Left renal pelvis (tissue), 4 donors: ENCODE results near the gene NACC1. TPM values are rescaled to one million over a fixed set of nuclear protein-coding genes. Genes with fewer than 3 reads are reported as not detected.
"Not testable (repeated sequence)": the region's sequence is repeated elsewhere in the genome, so short reads cannot be mapped to it uniquely, and the experiment has no call there.

Source experiments
- DNase-seq, 4 donors: peaks; one replicate each; pipeline ENCODE4 v3.0.0-alpha.2; 2013; ENCODE audit warnings: low read depth in 4 of 4, low spot score in 3 of 4
- polyA plus RNA-seq, 4 donors: library from polyadenylated mRNA; unstranded; fragments of 120-200 nt; gene quantifications; one replicate each; pipeline ENCODE4 v1.2.1, GENCODE V29; 2013; ENCODE audit not compliant: insufficient read length in 4 of 4

NACC1 gene
- polyA plus RNA-seq, 4 donors: 12.7 to 33.2 (median 22.0) TPM

DNA sequence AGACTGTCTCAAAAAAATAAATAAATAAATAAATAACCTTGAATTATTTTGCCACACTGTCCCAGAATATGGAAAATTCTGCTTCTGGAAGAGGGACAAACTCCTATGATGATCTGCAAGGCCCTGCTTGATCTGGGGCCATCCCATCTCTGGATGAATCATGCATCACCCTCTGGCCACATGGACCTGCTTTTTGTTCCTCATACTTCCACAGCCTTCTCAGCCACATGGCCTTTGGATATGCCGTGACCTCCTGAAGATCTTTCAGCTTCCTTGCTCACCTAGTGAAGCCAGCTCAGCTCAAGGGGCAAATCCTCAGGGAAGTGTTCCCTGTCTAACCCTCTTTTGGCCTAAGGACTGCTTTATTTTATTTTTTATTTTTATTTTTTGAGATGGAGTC, 42.5 kb downstream of the NACC1 start:
- DNase-seq: no peak

DNA sequence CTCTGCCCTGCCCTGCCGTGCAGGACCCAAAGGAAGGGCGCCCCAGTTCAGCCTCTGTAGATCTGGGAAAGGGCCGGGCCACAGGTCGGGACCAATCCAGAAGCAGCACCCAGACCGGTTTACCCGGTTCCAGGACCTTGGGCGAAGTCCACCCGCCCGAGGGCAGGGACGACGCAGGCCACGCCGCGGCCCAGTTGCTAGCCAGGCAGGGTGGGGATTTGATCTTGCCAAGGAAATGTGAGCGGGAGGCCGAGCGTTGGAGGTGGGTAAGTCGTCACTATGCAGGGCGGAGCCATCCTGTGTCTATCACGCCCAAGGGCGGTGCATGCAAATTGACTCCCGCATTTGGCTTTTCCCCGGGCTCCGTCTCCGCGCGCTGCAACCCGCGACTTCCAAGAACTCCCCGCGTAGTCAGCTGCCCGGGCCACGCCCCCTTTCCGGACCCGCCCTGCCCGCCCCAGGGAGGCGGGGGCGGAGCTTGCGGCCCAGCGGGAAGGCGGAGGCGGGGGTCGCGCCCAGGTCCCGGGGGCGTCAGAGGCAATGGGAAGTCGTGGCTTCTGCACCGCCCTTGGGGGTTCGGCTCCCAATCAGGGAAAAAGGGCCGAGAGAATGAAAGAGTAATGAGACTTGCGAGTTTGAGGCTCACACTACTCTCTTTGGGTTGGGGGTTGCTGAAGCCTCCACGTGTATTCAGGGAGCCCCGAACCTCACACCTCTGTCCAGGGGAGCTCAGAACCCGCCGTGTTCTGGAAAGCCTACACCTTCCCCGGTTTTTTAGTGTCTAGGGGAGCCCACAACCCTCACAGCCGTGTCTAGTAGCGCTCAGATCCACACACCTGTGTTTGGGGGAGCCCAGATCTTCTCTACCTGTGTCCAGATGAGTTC, 44.9 kb downstream of the NACC1 start:
- peak in 3 of 4 donors; percentile 92 to 94 (median 93) for DNase-seq

DNA sequence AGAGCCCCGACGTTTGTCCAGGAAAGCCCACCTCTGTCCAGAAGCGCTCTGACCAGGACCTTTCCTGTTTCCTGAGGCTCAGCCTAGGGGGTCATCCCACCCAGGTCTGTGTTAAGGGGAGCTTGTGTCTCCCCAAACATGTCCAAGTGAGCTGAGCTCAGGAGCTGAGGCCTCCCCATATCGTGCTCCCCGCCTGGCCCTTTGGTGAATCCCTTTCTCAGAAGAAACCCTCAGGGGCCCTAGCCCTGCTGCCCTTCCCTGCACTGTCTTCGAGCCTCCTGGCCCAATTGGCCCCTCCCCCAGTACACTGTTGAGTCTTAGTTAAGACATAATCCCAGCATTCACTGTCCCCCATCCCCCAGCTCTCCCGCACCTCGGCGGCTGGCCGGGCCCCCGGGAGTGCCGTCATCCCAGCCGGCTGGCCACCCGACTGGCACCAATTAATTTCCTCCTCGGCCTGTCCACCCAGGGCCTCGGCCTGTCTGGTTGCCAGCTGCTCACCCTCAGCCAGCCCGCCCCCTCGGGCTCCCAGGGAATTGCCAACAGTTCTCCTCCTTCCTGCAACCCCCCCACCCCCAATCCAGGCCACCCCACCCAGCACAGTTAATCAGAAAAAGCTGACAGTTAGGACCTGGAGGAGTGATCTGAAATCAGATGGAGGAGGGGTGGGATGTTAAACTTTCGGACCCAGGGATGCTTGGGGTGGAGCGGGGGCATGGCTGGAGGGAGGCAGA, 45.7 kb downstream of the NACC1 start:
- peak in 1 of 4 donors; percentile 76 for DNase-seq

DNA sequence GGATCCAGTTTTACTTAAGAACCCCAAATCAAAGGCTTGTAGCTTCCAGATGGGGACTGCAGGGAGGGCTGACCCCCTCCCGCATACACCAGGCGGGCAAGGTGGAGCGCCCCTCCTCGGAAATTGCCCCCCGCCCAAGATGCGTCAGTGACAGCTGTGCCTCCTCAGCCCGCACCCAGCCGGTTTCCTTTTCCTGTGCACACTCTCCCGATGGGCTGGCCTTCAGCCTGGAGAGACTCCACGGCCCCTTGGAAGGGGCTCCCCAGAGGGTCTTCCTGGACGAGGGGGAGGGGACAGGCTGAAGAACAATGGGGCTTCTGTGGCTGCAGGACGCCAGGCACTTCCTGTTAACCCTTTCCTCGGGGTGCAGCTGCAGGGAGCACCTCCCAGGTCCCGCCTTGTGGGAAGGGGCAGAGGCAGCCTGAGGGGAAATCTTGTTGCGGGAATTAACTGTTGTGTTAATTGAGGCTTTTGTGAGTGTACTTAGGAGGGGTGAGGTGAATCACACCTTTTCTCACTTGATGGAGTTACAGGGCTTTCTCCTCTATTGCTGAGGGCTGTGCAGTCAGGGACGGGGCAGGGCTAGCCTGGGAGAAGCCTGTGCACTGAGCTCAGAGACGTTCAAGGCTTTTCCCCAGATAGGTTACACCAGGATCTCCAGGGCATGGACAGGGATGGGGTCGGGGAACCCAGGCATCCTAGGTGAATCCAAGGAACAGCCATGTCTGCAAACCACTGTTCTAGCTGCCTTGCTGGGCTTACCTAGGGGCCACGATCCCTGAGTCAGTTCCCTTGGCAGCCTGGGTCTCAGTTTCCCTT, 46.5 kb downstream of the NACC1 start:
- peak in 1 of 4 donors; percentile 81 for DNase-seq

DNA sequence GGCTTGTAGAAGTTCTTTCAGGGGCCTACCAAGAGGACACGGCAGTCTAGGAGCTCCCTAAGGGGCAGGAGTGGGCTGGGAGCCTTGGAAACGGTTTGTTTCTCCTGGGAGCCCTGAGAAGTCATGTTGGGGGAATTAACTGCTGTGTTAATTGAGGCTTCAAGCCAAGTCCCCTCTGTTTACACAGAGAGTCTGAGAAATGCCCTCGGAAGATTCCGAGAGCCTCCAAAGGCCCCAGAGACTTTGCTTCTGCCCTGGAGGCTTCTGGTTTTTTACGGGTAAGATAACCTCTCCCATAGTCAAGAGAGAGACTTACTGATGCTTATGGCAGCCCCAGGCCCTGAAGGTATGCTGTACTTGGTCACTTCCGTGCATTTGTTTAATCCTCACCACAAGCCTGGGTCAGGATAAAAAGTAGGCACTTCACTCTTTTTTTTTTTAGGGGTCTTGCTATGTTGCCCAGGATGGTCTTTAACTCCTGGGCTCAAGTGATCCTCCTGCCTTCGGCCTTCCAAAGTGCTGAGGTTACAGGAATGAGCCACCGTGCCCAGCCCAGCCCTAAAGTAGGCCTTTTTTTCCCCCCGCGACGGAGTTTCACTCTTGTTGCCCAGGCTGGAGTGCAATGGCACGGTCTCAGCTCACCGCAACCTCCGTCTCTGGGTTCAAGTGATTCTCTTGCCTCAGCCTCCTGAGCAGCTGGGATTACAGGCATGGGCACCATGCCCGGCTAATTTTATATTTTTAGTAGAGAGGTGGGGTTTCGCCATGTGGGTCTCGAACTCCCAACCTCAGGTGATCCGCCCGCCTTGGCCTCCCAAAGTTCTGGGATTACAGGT, 47.3 kb downstream of the NACC1 start:
- DNase-seq: no peak

DNA sequence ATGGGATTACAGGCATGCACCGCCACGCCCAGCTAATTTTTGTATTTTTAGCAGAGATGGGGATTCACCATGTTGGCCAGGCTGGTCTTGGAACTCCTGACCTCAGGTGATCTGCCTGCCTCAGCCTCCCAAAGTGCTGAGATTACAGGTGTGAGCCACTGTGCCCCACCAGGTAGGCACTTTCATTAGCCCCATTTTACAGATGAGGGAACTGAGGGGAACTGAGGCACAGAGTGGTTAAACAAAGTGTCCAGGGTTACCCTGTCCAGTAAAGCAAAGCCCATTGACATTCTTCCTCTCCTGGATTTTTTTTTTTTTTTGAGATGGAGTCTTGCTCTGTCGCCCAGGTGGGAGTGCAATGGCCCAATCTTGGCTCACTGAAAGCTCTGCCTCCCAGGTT, 48.1 kb downstream of the NACC1 start:
- DNase-seq: not testable (repeated sequence)

DNA sequence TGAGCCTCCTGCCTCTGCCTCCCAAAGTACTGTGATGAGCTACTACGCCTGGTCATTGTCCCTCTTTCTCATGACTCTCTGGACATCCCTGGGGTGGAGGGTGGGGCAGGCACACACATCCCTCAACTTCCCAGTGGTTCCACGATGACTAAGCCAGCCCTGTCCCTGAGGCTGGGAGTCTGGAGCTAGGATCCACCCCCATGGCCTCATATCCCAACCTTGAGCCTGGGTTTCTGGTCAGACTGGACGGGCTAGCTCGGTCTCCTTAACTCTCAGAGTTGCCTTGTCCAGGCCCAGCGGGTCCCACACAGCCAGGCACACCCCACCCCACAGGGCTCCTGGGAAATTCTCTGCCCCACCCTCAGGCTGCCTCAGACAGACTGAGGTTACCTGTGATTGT, 51.7 kb downstream of the NACC1 start:
- DNase-seq: no peak

DNA sequence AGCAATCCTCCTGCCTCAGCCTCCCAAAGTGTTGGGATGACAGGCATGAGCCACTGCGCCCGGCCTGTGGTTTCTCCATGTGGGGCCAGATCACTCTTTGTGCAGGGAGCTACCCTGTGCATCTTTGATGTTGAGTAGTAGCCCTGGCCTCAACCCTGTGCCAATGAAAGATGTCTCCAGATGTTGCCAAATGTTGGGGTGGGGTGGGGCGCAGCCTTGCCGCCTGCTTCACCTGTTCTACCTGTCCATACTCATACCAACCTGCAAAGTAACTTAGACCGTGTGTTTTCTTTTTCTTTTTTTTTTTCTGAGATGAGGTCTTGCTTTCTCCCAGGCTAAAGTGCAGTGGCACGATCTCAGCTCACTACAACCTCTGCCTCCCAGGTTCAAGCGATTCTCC, 53.1 kb downstream of the NACC1 start:
- no peak for DNase-seq

DNA sequence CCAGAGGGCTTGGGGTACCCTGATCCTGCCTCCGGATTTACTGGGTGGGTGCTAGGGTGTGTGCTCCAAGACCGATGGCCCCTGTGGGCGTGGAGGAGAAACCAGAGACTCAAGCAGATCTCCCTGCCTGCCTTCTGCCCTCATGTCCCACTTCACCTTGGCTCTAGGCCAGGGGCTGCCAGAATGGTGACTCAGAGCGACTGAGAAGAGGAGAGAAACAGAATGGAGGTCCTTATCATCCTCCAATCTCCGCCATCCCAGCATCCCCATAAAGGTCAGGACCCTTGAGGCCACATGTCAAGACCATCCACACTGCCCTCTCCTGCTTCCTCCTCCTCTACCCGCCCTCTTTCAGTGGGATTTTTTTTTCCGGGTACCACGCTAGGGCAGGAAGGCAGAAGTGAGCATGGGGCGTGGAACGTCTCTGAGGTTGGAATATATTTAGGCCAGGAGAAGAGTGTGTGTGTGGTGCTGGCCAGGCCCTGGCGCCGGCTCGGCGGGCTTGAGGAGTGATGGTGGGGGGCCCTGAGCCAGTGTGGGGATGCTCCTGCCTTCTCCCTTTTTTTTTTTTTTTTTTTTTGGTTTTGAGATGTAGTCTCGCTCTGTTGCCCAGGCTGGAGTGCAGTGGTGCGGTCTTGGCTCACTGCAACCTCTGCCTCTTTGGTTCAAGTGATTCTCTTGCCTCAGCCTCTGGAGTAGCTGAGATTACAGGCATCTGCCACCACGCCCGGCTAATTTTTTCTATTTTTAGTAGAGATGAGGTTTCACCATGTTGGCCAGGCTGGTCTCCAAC, 54.5 kb downstream of the NACC1 start:
- DNase-seq: no peak

DNA sequence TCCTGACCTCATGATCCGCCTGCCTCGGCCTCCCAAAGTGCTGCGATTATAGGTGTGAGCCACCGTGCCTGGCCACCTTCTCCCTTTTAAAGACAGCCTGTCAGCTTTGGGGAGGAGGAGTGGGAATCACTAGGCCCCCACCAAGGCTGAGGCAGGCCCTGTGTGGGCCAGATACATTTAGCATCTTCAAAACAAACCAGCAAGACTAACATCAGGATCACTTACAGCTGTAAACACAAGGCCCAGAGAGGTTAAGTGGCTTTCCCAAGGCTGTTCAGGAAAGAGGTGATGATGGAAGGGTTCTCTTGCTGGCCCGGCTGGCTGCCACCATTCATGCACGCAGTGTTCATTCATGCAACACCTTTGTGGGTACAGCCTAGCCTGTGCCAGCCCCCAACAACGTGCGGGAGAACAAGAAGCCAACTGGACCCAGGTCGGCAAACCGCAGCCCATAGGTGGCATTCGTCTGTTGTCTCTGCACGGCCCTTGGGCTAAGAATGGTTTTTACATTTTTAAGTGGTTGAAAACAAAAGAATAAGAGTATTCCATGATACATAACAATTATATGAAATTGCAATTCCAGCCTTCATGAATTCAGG, 55.2 kb downstream of the NACC1 start:
- no peak for DNase-seq

DNA sequence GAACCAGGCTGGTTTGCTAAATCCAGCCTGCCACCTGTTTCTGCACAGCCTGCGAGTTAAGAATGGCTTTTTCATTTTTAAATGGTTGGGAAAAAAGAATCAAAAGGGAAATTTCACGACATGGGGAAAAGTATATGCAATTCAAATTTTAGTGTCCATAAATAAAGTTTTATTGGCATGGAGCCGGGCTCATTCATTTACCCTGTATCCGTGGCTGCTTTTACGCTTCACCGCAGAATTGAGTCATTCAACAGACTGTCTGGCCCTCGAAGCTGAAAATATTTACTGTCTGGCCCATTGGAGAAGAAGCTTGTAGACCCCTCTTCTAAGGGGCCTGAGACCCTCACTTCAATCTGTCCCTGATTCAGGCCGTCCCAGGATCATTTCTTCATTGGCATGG, 58.3 kb downstream of the NACC1 start:
- DNase-seq: no peak

DNA sequence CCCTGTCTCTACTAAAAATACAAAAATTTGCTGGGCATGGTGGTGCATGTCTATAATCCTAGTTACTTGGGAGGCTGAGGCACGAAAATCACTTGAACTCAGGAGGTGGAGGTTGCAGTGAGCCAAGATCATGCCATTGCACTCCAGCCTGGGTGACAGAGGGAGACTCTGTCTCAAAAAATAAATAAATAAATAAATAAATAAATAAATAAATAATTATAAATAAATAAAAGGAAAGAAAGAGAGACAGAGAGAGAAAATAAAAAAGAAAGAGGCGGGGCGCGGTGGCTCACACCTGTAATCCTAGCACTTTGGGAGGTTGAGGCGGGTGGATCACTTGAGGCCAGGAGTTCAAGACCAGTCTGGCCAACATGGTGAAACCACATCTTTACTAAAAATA, 59.5 kb downstream of the NACC1 start:
- not testable (repeated sequence) for DNase-seq

DNA sequence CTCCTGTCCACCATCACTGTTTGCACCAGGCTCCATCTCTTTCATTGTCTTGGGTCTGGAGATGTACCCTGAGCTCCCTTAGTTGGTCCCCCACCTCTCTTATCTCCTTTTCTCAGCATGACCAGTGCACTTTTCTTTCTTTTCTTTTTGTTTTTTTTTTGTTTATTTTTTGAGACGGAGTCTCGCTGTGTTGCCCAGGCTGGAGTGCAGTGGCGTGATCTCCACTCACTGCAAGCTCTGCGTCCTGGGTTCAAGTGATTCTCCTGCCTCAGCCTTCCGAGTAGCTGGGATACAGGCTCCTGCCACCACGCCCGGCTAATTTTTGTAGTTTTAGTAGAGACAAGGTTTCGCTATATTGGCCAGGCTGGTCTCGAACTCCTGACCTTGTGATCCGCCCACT, 60.2 kb downstream of the NACC1 start:
- not testable (repeated sequence) for DNase-seq

DNA sequence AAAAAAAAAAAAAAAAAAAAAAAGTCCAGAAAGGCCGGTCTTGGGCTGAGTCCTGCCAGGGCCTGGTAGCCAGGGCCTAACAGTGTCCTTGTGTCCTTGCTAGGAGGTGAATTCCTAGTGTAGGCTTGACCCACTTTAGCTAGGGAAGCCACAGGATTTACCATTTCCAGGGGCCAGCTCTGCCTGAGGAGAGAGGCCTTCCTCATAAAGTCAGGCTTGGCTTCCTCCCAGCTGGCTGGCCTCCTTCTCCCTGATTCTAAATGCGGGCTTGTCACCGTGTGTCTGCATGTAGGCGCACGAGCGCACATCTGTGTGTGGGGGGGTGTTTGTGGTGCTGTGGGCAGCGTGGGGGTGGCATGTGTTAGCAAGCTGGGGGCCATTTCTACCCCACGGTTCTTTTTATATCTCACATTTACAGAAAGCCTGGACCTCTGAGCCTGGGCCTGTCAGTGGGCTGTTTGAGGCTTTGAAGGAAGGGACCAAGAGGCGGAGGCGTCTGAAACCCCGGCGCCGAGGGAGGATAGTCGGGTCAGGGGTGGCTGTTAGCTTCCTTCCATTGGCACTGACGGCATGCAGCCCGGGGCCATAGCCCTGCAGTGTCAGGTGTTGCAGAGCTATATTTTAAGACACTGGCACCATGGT, 63.8 kb downstream of the NACC1 start:
- DNase-seq: no peak

DNA sequence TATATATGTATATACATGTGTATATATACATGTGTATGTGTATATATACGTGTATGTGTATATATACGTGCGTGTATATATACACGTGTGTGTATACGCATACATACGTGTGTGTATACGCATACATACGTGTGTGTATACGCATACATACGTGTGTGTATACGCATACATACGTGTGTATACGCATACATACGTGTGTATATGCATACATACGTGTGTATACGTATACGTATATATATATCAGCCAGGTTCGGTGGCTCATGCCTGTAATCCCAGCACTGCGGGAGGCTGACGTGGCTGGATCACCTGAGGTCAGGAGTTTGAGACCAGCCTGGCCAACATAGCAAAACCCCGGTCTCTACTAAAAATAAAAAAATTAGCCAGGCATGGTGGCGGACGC, 66.9 kb downstream of the NACC1 start:
- DNase-seq: not testable (repeated sequence)

DNA sequence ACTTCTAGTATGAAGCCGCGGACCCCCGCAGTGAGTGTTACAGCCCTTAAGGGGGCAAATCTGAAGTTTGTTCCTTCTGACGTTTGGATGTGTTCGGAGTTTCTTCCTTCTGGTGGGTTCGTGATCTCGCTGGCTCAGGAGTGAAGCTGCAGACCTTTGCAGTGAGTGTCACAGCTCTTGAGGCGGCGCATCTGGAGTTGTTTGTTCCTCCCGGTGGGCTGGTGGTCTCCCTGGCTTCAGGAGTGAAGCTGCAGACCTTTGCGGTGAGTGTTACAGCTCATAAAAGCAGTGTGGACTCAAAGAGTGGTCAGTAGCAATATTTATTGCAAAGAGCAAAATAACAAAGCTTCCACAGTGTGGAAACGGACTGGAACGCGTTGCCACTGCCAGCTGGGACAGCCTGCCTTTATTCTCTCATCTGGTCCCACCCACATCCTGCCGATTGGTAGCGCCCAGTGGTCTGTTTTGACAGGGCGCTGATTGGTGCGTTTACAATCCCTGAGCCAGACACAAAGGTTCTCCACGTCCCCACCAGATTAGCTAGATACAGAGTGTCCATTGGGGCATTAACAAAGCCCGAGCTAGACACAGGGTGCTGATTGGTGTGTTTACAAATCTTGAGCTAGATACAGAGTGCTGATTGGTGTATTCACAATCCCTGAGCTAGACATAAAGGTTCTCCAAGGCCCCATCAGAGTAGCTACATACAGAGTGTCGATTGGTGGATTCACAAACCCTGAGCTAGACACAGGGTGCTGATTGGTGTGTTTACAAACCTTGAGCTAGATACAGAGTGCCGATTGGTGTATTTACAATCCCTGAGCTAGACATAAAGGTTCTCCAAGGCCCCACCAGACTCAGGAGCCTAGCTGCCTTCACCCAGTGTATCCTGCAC, 67.9 kb downstream of the NACC1 start:
- DNase-seq: not testable (repeated sequence)

DNA sequence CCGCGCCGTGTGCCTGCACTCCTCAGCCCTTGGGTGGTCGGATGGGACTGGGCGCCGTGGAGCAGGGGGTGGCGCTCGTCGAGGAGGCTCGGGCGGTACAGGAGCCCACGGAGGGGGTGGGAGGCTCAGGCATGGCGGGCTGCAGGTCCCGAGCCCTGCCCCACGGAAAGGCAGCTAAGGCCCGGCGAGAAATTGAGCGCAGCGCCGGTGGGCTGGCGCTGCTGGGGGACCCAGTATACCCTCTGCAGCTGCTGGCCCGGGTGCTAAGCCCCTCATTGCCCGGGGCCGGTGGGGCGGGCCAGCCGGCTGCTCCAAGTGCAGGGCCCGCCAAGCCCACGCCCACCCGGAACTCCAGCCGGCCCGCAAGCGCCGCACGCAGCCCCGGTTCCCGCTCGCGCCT, 68.6 kb downstream of the NACC1 start:
- not testable (repeated sequence) for DNase-seq
